GM23338 (cell line): Measurements from ENCODE around the gene RCOR1.

ENCODE experiments used
- JUNB ChIP-seq: IDR thresholded peaks from one replicate; pipeline ENCODE4 v1.6.1; 2016; ENCODE audit warnings: antibody characterized with exemption; ENCODE audit not compliant: unreplicated experiment
- POLR2AphosphoS5 ChIP-seq: IDR thresholded peaks from 2 replicates; pipeline ENCODE4 v1.6.1; 2016; ENCODE audit warnings: antibody characterized with exemption, low read depth
- TF ChIP-seq, protein P1 (sequence below), 2 experiments: fragments of 200-600 bp in 1 of 2; sonication (generic) in 1 of 2; conservative IDR thresholded peaks; 2 replicates each; pipeline versions ENCODE4 v1.5.1 to v1.6.1; 2016 to 2017; ENCODE audit warnings: antibody characterized with exemption in 2 of 2, low read depth in 2 of 2, mild to moderate bottlenecking in 2 of 2, moderate library complexity in 1 of 2
- TF ChIP-seq, protein P2 (sequence below): IDR thresholded peaks from 2 replicates; pipeline ENCODE4 v1.6.1; 2016; ENCODE audit warnings: antibody characterized with exemption
- TF ChIP-seq, protein P3 (sequence below): IDR thresholded peaks from one replicate; pipeline ENCODE4 v1.6.1; 2018; ENCODE audit warnings: antibody characterized with exemption; ENCODE audit not compliant: unreplicated experiment

DNA sequence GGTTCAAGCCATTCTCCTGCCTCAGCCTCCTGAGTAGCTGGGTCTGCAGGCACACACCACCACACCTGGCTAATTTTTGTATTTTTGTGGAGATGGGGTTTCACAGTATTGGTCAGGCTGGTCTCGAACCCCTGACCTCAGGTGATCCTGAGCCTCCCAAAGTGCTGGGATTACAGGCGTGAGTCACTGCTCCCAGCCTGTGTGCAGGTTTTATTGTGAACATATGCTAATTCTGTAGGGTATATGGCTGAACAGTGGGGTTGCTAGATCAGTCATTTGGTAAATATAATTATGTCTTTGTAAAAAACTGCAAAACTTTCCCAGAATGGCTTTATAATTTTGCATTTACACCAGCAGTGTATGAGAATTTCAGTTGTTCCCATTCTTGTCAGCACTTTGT lies 85.9 kb downstream of the RCOR1 start:
- TF ChIP-seq, protein P1, sequence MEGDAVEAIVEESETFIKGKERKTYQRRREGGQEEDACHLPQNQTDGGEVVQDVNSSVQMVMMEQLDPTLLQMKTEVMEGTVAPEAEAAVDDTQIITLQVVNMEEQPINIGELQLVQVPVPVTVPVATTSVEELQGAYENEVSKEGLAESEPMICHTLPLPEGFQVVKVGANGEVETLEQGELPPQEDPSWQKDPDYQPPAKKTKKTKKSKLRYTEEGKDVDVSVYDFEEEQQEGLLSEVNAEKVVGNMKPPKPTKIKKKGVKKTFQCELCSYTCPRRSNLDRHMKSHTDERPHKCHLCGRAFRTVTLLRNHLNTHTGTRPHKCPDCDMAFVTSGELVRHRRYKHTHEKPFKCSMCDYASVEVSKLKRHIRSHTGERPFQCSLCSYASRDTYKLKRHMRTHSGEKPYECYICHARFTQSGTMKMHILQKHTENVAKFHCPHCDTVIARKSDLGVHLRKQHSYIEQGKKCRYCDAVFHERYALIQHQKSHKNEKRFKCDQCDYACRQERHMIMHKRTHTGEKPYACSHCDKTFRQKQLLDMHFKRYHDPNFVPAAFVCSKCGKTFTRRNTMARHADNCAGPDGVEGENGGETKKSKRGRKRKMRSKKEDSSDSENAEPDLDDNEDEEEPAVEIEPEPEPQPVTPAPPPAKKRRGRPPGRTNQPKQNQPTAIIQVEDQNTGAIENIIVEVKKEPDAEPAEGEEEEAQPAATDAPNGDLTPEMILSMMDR (conservative IDR thresholded peaks at IDR 0.05; ENCODE audit: low read depth in 2 of 2), result no peak
- TF ChIP-seq, protein P2, sequence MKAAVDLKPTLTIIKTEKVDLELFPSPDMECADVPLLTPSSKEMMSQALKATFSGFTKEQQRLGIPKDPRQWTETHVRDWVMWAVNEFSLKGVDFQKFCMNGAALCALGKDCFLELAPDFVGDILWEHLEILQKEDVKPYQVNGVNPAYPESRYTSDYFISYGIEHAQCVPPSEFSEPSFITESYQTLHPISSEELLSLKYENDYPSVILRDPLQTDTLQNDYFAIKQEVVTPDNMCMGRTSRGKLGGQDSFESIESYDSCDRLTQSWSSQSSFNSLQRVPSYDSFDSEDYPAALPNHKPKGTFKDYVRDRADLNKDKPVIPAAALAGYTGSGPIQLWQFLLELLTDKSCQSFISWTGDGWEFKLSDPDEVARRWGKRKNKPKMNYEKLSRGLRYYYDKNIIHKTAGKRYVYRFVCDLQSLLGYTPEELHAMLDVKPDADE, result no peak
- no peak for TF ChIP-seq JUNB
- no peak for TF ChIP-seq POLR2AphosphoS5
- TF ChIP-seq, protein P3, sequence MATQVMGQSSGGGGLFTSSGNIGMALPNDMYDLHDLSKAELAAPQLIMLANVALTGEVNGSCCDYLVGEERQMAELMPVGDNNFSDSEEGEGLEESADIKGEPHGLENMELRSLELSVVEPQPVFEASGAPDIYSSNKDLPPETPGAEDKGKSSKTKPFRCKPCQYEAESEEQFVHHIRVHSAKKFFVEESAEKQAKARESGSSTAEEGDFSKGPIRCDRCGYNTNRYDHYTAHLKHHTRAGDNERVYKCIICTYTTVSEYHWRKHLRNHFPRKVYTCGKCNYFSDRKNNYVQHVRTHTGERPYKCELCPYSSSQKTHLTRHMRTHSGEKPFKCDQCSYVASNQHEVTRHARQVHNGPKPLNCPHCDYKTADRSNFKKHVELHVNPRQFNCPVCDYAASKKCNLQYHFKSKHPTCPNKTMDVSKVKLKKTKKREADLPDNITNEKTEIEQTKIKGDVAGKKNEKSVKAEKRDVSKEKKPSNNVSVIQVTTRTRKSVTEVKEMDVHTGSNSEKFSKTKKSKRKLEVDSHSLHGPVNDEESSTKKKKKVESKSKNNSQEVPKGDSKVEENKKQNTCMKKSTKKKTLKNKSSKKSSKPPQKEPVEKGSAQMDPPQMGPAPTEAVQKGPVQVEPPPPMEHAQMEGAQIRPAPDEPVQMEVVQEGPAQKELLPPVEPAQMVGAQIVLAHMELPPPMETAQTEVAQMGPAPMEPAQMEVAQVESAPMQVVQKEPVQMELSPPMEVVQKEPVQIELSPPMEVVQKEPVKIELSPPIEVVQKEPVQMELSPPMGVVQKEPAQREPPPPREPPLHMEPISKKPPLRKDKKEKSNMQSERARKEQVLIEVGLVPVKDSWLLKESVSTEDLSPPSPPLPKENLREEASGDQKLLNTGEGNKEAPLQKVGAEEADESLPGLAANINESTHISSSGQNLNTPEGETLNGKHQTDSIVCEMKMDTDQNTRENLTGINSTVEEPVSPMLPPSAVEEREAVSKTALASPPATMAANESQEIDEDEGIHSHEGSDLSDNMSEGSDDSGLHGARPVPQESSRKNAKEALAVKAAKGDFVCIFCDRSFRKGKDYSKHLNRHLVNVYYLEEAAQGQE, result no peak
